GM12878 (cell line): ENCODE measurements around the gene SLC39A8. TPM values are rescaled to one million over a fixed set of nuclear protein-coding genes. Genes with fewer than 3 reads are reported as not detected.

Experiments
- ATAC-seq: fragments of 200-7000 bp; cut with Tn5 transposase; 3 replicates; pipeline ENCODE4 v1.9.1; 2020; ENCODE audit warnings: mild to moderate bottlenecking, moderate library complexity
- BruUV-seq: library from RNA; stranded (reverse); fragments of 400-500 nt; replicated peaks from 2 replicates; lab custom pipeline; 2021; lab: Mats Ljungman, UMichigan
- CTCF ChIA-PET: fragments of 300-600 bp; sonication (Branson Sonifier 250); formaldehyde crosslinking; extraction: SDS; loops from one replicate; lab custom pipeline; 2021; ENCODE audit warnings: inconsistent platforms; lab: Yijun Ruan, JAX
- POLR2A ChIA-PET: fragments of 350-600 bp; formaldehyde crosslinking; extraction: SDS; loops from one replicate; lab custom pipeline; 2021; ENCODE audit warnings: inconsistent platforms; lab: Charles Lee
- RAD21 ChIA-PET: fragments of 300-600 bp; sonication (Branson Sonifier 250); formaldehyde crosslinking; loops from one replicate; lab custom pipeline; 2023; ENCODE audit warnings: antibody characterized with exemption; ENCODE audit not compliant: unreplicated experiment; lab: Charles Lee
- SMC1A ChIA-PET: fragments of 300-600 bp; sonication (Branson Sonifier 250); formaldehyde crosslinking; loops from one replicate; lab custom pipeline; 2023; ENCODE audit not compliant: unreplicated experiment, uncharacterized antibody; lab: Charles Lee
- DNase-seq: peaks from one replicate; pipeline ENCODE4 v3.0.0-alpha.2; 2011; ENCODE audit warnings: low read depth, low spot score
- FAIRE-seq: peaks from 3 replicates; lab custom pipeline; 2011; peaks lifted over from hg19 to GRCh38; lab: Jason Lieb, UNC
- H2AFZ ChIP-seq: 2 replicates; pipeline ENCODE4 v1.6.0; 2011; ENCODE audit warnings: low read depth, low read length, control low read depth; ENCODE audit not compliant: control insufficient read depth
- H3K27ac ChIP-seq: 2 replicates; pipeline ENCODE4 v1.5.1; 2011; ENCODE audit warnings: control low read depth; ENCODE audit not compliant: control insufficient read depth, insufficient read depth
- H3K27me3 ChIP-seq, 2 experiments: replicated peaks in 1 of 2; 2 replicates each; pipeline versions ENCODE4 v1.6.0 to v1.6.1; 2011; ENCODE audit warnings: low read length in 1 of 2; ENCODE audit not compliant: control insufficient read depth in 2 of 2, insufficient read depth in 2 of 2
- H3K36me3 ChIP-seq, 2 experiments: 2 replicates each; pipeline ENCODE4 v1.5.1; 2011; ENCODE audit warnings: low read length in 1 of 2; ENCODE audit not compliant: control insufficient read depth in 2 of 2, insufficient read depth in 2 of 2
- H3K4me1 ChIP-seq: 2 replicates; pipeline ENCODE4 v1.6.1; 2011; ENCODE audit warnings: mild to moderate bottlenecking, low read length, moderate library complexity, mixed read lengths; ENCODE audit not compliant: control insufficient read depth, insufficient read depth
- H3K4me2 ChIP-seq: 2 replicates; pipeline ENCODE4 v1.6.0; 2011; ENCODE audit warnings: control low read depth; ENCODE audit not compliant: control insufficient read depth, insufficient read depth
- H3K4me3 ChIP-seq: fragments of 200-600 bp; sonication (generic); 2 replicates; pipeline ENCODE4 v1.5.1; 2016
- H3K79me2 ChIP-seq: 2 replicates; pipeline ENCODE4 v1.6.0; 2011; ENCODE audit warnings: low read length; ENCODE audit not compliant: control insufficient read depth, insufficient read depth
- H3K9ac ChIP-seq: 2 replicates; pipeline ENCODE4 v1.8.0; 2011; ENCODE audit warnings: low read length, control low read depth, mixed read lengths; ENCODE audit not compliant: control insufficient read depth, insufficient read depth
- H3K9me3 ChIP-seq: replicated peaks from 3 replicates; pipeline ENCODE4 v1.5.1; 2011; ENCODE audit warnings: mild to moderate bottlenecking, low read length; ENCODE audit not compliant: control insufficient read depth, insufficient read depth
- H4K20me1 ChIP-seq: 2 replicates; pipeline ENCODE4 v1.6.0; 2011; ENCODE audit not compliant: control insufficient read depth, insufficient read depth
- ASH2L ChIP-seq: fragments of 300-600, 200-600 bp; sonication (generic); IDR thresholded peaks from 2 replicates; pipeline ENCODE4 v1.6.1; 2017; ENCODE audit warnings: low read depth, mild to moderate bottlenecking, borderline replicate concordance
- CBFB ChIP-seq: IDR thresholded peaks from 2 replicates; pipeline ENCODE4 v1.6.1; 2016; ENCODE audit warnings: antibody characterized with exemption, low read depth
- CEBPB ChIP-seq, 2 experiments: fragments of 150-350 bp in 1 of 2; IDR thresholded peaks; 2 replicates each; pipeline ENCODE4 v1.6.1; 2012 to 2014; ENCODE audit warnings: low read depth in 2 of 2, low read length in 2 of 2, borderline replicate concordance in 1 of 2, inconsistent platforms in 1 of 2
- ESRRA ChIP-seq: IDR thresholded peaks from 2 replicates; pipeline ENCODE4 v1.6.1; 2012; ENCODE audit warnings: mild to moderate bottlenecking, low read length, improper control_type of control experiment
- IKZF2 ChIP-seq, 2 experiments: fragments of 450-650 bp; IDR thresholded peaks; 2 replicates each; pipeline ENCODE4 v1.6.1; 2017; ENCODE audit warnings: mild to moderate bottlenecking in 2 of 2, moderate library complexity in 2 of 2
- KAT2A ChIP-seq: conservative IDR thresholded peaks from 2 replicates; pipeline ENCODE4 v1.6.1; 2011; ENCODE audit warnings: low read depth, low read length; ENCODE audit not compliant: control insufficient read depth
- KLF5 ChIP-seq: fragments of 450-650 bp; IDR thresholded peaks from 2 replicates; pipeline ENCODE4 v1.6.1; 2014; ENCODE audit warnings: mild to moderate bottlenecking; ENCODE audit not compliant: partially characterized antibody
- POLR2AphosphoS5 ChIP-seq: IDR thresholded peaks from 2 replicates; pipeline ENCODE4 v1.6.1; 2011; ENCODE audit warnings: mild to moderate bottlenecking, low read length, inconsistent platforms
- SUZ12 ChIP-seq: fragments of 200-600 bp; sonication (generic); IDR thresholded peaks from one replicate; pipeline ENCODE4 v1.6.1; 2018; ENCODE audit warnings: antibody characterized with exemption, mild to moderate bottlenecking; ENCODE audit not compliant: unreplicated experiment
- WGBS: methylation state at CpG from one replicate; pipeline ENCODE4 v1.1.6; 2016; ENCODE audit warnings: low lambda C conversion rate; ENCODE audit not compliant: insufficient replicate concordance, insufficient coverage; ENCODE audit errors: missing lambda C conversion rate; 5-methylcytosine and 5-hydroxymethylcytosine counted together
- in situ Hi-C: fragments of 300-500 bp; cut with MboI; formaldehyde crosslinking; loops from 9 replicates; pipeline ENCODE4 v1.14.3; 2018; ENCODE audit warnings: mixed read lengths
- intact Hi-C: fragments of 100-400 bp; cut with micrococcal nuclease; formaldehyde crosslinking; loops from one replicate; pipeline ENCODE4 v1.14.2; 2022; ENCODE audit not compliant: unreplicated experiment
- polyA plus RNA-seq, 11 experiments: library from polyadenylated mRNA; depleted of rRNA in 4 of 11; unstranded in 6 of 11; stranded (reverse) in 5 of 11; fragments of >200 nt; fragmentation: Nextera tagmentation in 4 of 11; fragmentation: Illumina TruSeq in 1 of 11; extraction: Ambion mirVana in 4 of 11; extraction: Trizol in 1 of 11; gene quantifications; 1 replicate in 1 of 11; 2 replicates in 10 of 11; pipeline versions ENCODE4 v1.2.1 to v1.2.3, GENCODE V29; 2011 to 2016; ENCODE audit warnings: inconsistent platforms in 2 of 11, missing spikeins in 2 of 11, low read depth in 1 of 11
- total RNA-seq, 4 experiments: library from RNA; depleted of rRNA in 3 of 4; stranded (reverse); fragments of >200 nt in 3 of 4; fragmentation: Illumina TruSeq in 1 of 4; extraction: Trizol in 1 of 4; gene quantifications; 2 replicates each; pipeline versions ENCODE4 v1.2.1 to v1.2.3, GENCODE V29; 2013 to 2021
- TF ChIP-seq, protein P1 (sequence below): fragments of 150-350 bp; IDR thresholded peaks from 2 replicates; pipeline ENCODE4 v1.6.1; 2016; ENCODE audit warnings: low read depth, low read length
- TF ChIP-seq, protein P2 (sequence below): fragments of 450-650 bp; IDR thresholded peaks from 2 replicates; pipeline ENCODE4 v1.6.1; 2017; ENCODE audit warnings: antibody characterized with exemption, mild to moderate bottlenecking, moderate library complexity
- TF ChIP-seq, protein P3 (sequence below): IDR thresholded peaks from 2 replicates; pipeline ENCODE4 v1.6.1; 2012; ENCODE audit warnings: improper control_type of control experiment, low read depth, low read length; ENCODE audit not compliant: insufficient replicate concordance

SLC39A8 gene
- total and polyA plus RNA-seq, 10 of the 15 experiments (the other 5 are each of a cell fraction or from before 2014, with no cell fraction given), result 7.9 to 47.8 (median 32.8) TPM

DNA sequence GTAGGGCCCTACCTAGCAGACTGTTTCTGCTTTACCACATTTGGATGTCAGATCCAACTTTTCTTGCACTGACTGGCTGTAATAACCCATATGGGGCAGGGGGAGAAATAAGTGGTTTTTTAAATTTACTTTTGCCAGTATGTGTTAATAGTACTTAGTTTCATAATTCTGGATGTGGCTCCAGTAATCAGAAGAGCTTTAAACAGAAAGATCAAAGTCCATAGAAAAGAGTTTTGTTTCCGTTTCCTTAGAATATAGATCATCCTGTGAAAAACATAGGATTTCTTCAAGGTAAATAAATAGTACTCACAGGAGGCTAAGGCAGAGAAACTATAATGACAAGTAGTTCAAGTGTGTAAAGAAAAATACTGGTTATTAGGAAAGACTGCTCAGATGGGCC lies 85.6 kb downstream of the SLC39A8 start:
- H3K27ac ChIP-seq, result no peak overlapping the region
- ChIA-PET POLR2A (no interaction called here), SMC1A (interaction anchor here (1.1 to 1.7 kb wide), 5 partner anchors 9 to 1090 kb away, joined by 3 to 8 read pairs (median 5); partner anchors contain the start of gene SLC39A8), RAD21 (interaction anchor here (1.1 to 3.4 kb wide), 3 partner anchors 82 to 171 kb away, joined by 4 to 20 read pairs (median 4); no protein-coding TSS in a partner anchor), CTCF (interaction anchor here (1.2 to 3.0 kb wide), 5 partner anchors 9 to 171 kb away, joined by 3 to 28 read pairs (median 4); no protein-coding TSS in a partner anchor)
- no peaks in the 10 kb centered on the region for H3K36me3 ChIP-seq
- H3K9ac ChIP-seq, result no peak overlapping the region
- BruUV-seq, result no TSS peak
- H4K20me1 ChIP-seq, result no peaks in the 10 kb centered on the region
- H3K79me2 ChIP-seq, result no peaks in the 10 kb centered on the region
- FAIRE-seq, result no peak
- no peak for DNase-seq
- intact Hi-C loops, result loop anchor here (5.0 kb wide), 2 partner anchors 368 to 1092 kb away; no protein-coding TSS in a partner anchor
- ATAC-seq, result no peak
- no peak overlapping the region for H2AFZ ChIP-seq
- H3K4me2 ChIP-seq, result no peak overlapping the region
- H3K9me3 ChIP-seq, result no peaks in the 10 kb centered on the region
- 96% methylated on average over 1 of the region's 1 CpG for WGBS
- no peak overlapping the region for H3K4me3 ChIP-seq
- in situ Hi-C loops, result no loop called here
- H3K4me1 ChIP-seq, result no peaks in the 10 kb centered on the region
- H3K27me3 ChIP-seq, result no peaks in the 10 kb centered on the region
- no peak for TF ChIP-seq ESRRA
- TF ChIP-seq, protein P1, sequence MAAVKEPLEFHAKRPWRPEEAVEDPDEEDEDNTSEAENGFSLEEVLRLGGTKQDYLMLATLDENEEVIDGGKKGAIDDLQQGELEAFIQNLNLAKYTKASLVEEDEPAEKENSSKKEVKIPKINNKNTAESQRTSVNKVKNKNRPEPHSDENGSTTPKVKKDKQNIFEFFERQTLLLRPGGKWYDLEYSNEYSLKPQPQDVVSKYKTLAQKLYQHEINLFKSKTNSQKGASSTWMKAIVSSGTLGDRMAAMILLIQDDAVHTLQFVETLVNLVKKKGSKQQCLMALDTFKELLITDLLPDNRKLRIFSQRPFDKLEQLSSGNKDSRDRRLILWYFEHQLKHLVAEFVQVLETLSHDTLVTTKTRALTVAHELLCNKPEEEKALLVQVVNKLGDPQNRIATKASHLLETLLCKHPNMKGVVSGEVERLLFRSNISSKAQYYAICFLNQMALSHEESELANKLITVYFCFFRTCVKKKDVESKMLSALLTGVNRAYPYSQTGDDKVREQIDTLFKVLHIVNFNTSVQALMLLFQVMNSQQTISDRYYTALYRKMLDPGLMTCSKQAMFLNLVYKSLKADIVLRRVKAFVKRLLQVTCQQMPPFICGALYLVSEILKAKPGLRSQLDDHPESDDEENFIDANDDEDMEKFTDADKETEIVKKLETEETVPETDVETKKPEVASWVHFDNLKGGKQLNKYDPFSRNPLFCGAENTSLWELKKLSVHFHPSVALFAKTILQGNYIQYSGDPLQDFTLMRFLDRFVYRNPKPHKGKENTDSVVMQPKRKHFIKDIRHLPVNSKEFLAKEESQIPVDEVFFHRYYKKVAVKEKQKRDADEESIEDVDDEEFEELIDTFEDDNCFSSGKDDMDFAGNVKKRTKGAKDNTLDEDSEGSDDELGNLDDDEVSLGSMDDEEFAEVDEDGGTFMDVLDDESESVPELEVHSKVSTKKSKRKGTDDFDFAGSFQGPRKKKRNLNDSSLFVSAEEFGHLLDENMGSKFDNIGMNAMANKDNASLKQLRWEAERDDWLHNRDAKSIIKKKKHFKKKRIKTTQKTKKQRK, result no peak
- TF ChIP-seq POLR2AphosphoS5, result no peak
- no peak for TF ChIP-seq SUZ12
- no peak for TF ChIP-seq CEBPB (IDR thresholded peaks at IDR 0.05; ENCODE audit: borderline replicate concordance in 1 of 2, low read depth in 2 of 2, low read length in 2 of 2)
- TF ChIP-seq CBFB, result no peak
- no peak for TF ChIP-seq IKZF2 (IDR thresholded peaks at IDR 0.05)
- TF ChIP-seq, protein P2, sequence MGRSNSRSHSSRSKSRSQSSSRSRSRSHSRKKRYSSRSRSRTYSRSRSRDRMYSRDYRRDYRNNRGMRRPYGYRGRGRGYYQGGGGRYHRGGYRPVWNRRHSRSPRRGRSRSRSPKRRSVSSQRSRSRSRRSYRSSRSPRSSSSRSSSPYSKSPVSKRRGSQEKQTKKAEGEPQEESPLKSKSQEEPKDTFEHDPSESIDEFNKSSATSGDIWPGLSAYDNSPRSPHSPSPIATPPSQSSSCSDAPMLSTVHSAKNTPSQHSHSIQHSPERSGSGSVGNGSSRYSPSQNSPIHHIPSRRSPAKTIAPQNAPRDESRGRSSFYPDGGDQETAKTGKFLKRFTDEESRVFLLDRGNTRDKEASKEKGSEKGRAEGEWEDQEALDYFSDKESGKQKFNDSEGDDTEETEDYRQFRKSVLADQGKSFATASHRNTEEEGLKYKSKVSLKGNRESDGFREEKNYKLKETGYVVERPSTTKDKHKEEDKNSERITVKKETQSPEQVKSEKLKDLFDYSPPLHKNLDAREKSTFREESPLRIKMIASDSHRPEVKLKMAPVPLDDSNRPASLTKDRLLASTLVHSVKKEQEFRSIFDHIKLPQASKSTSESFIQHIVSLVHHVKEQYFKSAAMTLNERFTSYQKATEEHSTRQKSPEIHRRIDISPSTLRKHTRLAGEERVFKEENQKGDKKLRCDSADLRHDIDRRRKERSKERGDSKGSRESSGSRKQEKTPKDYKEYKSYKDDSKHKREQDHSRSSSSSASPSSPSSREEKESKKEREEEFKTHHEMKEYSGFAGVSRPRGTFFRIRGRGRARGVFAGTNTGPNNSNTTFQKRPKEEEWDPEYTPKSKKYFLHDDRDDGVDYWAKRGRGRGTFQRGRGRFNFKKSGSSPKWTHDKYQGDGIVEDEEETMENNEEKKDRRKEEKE, result no peak
- TF ChIP-seq KLF5, result no peak
- no peak for TF ChIP-seq KAT2A
- no peak for TF ChIP-seq ASH2L
- TF ChIP-seq, protein P3, sequence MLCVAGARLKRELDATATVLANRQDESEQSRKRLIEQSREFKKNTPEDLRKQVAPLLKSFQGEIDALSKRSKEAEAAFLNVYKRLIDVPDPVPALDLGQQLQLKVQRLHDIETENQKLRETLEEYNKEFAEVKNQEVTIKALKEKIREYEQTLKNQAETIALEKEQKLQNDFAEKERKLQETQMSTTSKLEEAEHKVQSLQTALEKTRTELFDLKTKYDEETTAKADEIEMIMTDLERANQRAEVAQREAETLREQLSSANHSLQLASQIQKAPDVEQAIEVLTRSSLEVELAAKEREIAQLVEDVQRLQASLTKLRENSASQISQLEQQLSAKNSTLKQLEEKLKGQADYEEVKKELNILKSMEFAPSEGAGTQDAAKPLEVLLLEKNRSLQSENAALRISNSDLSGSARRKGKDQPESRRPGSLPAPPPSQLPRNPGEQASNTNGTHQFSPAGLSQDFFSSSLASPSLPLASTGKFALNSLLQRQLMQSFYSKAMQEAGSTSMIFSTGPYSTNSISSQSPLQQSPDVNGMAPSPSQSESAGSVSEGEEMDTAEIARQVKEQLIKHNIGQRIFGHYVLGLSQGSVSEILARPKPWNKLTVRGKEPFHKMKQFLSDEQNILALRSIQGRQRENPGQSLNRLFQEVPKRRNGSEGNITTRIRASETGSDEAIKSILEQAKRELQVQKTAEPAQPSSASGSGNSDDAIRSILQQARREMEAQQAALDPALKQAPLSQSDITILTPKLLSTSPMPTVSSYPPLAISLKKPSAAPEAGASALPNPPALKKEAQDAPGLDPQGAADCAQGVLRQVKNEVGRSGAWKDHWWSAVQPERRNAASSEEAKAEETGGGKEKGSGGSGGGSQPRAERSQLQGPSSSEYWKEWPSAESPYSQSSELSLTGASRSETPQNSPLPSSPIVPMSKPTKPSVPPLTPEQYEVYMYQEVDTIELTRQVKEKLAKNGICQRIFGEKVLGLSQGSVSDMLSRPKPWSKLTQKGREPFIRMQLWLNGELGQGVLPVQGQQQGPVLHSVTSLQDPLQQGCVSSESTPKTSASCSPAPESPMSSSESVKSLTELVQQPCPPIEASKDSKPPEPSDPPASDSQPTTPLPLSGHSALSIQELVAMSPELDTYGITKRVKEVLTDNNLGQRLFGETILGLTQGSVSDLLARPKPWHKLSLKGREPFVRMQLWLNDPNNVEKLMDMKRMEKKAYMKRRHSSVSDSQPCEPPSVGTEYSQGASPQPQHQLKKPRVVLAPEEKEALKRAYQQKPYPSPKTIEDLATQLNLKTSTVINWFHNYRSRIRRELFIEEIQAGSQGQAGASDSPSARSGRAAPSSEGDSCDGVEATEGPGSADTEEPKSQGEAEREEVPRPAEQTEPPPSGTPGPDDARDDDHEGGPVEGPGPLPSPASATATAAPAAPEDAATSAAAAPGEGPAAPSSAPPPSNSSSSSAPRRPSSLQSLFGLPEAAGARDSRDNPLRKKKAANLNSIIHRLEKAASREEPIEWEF, result no peak
